Measurements from ENCODE around the gene CPT1A. TPM values are rescaled to one million over a fixed set of nuclear protein-coding genes. Genes with fewer than 3 reads are reported as not detected.

The CPT1A gene
- total and polyA plus RNA-seq, 9 donors = 25.3 to 87.1 (median 44.3) TPM

DNA sequence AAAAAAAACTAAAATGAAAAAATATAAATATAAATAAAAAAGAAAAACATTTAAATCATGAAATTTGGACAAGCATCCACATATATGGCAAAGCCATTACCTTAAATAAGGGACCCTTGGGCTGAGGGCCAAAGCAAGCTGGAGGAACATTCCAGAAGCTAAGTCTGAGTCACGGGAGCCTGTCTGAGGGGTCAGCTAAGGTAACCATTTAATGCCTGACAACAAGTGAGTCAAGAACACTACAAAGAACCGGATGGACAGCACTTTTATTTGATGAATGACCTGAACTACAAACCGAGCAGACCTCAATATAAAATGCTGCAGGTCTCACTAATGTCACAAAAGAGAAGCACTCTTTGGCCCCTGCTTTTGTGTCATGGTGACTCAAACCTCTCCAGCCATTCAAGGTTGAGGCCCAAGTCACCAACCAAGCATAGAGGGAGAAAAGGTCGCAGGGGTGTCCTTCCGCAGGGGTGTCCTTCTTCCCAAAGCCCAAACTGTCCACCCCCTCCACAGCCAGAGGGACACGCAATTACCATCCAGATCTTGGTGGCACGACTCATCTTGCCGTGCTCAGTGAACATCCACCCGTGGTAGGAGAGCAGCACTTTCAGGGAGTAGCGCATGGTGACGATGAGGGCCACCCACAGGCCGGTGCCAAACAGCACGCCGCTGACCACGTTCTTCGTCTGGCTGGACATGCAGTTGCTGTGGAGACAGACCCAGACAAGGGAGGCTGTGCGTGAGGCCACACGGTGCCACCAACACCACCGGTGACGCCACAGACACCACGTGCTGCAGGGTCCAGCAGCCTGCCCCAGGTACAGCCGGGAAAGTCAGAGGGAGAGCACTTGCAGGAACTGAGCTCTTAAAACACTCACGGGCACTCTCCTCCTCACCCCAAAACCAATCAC is 34.5 kb downstream of the CPT1A start:
- no peaks in the 10 kb centered on the region for H3K4me1 ChIP-seq (ENCODE audit: insufficient read depth)
- H3K27me3 ChIP-seq = no peaks in the 10 kb centered on the region
- H3K36me3 ChIP-seq = no peaks in the 10 kb centered on the region
- no peak for DNase-seq
- intact Hi-C loops (cut with DNase I) = no loop called here
- TF ChIP-seq POLR2A (IDR thresholded peaks at IDR 0.05) = no peak
- TF ChIP-seq EP300 (IDR thresholded peaks at IDR 0.05) = no peak
- TF ChIP-seq, protein P1, sequence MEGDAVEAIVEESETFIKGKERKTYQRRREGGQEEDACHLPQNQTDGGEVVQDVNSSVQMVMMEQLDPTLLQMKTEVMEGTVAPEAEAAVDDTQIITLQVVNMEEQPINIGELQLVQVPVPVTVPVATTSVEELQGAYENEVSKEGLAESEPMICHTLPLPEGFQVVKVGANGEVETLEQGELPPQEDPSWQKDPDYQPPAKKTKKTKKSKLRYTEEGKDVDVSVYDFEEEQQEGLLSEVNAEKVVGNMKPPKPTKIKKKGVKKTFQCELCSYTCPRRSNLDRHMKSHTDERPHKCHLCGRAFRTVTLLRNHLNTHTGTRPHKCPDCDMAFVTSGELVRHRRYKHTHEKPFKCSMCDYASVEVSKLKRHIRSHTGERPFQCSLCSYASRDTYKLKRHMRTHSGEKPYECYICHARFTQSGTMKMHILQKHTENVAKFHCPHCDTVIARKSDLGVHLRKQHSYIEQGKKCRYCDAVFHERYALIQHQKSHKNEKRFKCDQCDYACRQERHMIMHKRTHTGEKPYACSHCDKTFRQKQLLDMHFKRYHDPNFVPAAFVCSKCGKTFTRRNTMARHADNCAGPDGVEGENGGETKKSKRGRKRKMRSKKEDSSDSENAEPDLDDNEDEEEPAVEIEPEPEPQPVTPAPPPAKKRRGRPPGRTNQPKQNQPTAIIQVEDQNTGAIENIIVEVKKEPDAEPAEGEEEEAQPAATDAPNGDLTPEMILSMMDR (IDR thresholded peaks at IDR 0.05) = no peak
- WGBS, 3 donors = 88 to 91% (median 90%) methylated on average over 23 of the region's 23 CpGs
- no peak overlapping the region for H3K27ac ChIP-seq
- no peaks in the 10 kb centered on the region for H3K9me3 ChIP-seq
- no peak overlapping the region for H3K4me3 ChIP-seq

GRCh38 chr11:68804786-68805185 is 36.9 kb downstream of the CPT1A start:
- TF ChIP-seq POLR2A (IDR thresholded peaks at IDR 0.05) (no peak), EP300 (IDR thresholded peaks at IDR 0.05) (no peak)
- TF ChIP-seq, protein P1 (IDR thresholded peaks at IDR 0.05) = no peak
- no peak overlapping the region for H3K4me3 ChIP-seq
- no peaks in the 10 kb centered on the region for H3K9me3 ChIP-seq
- DNase-seq = no peak
- no peaks in the 10 kb centered on the region for H3K27me3 ChIP-seq
- H3K36me3 ChIP-seq = no peaks in the 10 kb centered on the region
- WGBS, 3 donors = 57 to 67% (median 64%) methylated on average over 3 of the region's 3 CpGs
- intact Hi-C loops (cut with DNase I) = no loop called here
- no peak overlapping the region for H3K27ac ChIP-seq
- H3K4me1 ChIP-seq (ENCODE audit: insufficient read depth) = no peaks in the 10 kb centered on the region

DNA sequence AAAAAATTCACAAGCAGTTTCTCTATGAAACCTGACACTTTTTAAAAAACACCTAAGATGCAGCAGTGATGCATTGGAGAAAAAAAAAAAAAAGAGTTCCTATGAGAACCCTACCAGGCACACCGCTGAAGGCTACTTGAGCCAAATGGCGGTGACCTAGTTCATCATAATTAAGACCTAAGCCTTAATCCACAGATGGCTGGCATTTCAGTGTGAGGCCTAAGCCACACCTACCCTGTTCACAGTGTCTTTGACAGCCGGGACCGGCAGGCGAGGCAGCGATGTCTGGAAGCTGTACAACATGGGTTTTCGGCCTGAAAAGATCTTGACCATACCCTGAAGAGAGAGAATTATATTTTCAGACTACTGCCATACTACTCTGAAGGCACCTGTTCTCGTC is 38.0 kb downstream of the CPT1A start:
- H3K4me1 ChIP-seq (ENCODE audit: insufficient read depth) = no peaks in the 10 kb centered on the region
- H3K27ac ChIP-seq = no peak overlapping the region
- intact Hi-C loops (cut with DNase I) = no loop called here
- no peak for DNase-seq
- H3K36me3 ChIP-seq = no peaks in the 10 kb centered on the region
- H3K27me3 ChIP-seq = no peaks in the 10 kb centered on the region
- H3K9me3 ChIP-seq = no peaks in the 10 kb centered on the region
- H3K4me3 ChIP-seq = no peak overlapping the region
- TF ChIP-seq EP300 (IDR thresholded peaks at IDR 0.05) = no peak
- TF ChIP-seq POLR2A (IDR thresholded peaks at IDR 0.05) = no peak
- TF ChIP-seq, protein P1 (IDR thresholded peaks at IDR 0.05) = no peak
- WGBS, 3 donors = 85 to 88% (median 85%) methylated on average over 8 of the region's 8 CpGs

DNA sequence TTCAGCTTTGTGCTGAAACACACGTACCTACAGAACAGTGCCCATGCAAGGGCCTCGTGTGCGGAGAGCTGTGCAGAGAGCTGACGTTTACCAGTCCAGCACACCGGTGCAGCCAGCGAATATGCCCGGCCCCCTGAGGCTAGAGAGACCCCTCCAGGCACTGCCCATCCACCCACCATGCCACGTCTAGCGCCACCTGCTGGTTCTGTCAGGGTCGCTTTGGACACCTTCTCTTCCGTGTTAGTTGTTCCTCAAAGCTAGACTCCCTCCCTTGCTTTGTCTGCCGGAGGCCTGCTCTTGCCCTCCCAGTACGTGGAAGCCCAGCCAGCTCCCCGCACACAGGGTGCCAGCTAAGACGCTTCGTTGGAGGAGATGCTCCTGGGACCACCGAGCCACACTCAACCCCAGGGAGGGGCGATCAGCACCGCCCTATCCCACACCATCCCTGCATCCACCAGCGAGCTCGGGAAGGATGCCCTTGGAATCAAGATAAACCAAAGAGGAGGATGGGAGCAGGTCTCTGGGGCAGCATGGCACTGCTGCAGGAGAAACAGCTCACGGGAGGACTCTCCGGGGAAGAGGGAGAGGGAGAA is 43.4 kb downstream of the CPT1A start:
- no peak overlapping the region for H3K27ac ChIP-seq
- DNase-seq = peak in 2 of 5 donors; percentile 42 to 54
- TF ChIP-seq EP300 (IDR thresholded peaks at IDR 0.05) = no peak
- TF ChIP-seq, protein P1 (IDR thresholded peaks at IDR 0.05) = peak in 1 of 3 donors; percentile 12
- H3K4me1 ChIP-seq (ENCODE audit: insufficient read depth) = no peaks in the 10 kb centered on the region
- intact Hi-C loops (cut with DNase I) = no loop called here
- H3K27me3 ChIP-seq = no peaks in the 10 kb centered on the region
- no peak overlapping the region for H3K4me3 ChIP-seq
- H3K9me3 ChIP-seq = no peaks in the 10 kb centered on the region
- no peaks in the 10 kb centered on the region for H3K36me3 ChIP-seq
- WGBS, 3 donors = 61 to 73% (median 61%) methylated on average over 23 of the region's 23 CpGs

All from ovary (tissue), 9 donors.